ENCODE data around the gene GDF10.

GDF10 gene

DNA sequence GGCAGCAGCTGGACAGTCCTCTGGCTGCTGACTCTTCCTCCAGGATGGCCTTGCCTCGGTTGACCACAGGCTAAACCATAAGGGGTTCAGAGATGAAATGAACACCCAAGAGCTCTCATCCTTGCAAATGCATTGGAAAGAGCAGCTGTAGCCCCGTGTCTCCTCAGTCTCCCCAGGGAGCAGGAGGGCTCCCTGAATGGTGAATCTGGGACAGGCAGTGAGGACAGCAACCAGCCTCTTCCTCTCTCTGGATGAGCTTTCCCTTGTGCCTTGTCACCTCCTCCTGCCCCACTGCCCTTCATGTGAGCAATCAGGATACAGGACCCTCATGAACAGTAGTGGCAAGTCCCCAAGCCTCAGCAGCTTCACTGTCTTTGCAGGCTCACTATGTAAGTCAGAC is 23.9 kb upstream of the GDF10 start:
- intact Hi-C loops (cut with DNase I; ENCODE audit: low total_unique reads) = no loop called here
- TF ChIP-seq, protein P1, sequence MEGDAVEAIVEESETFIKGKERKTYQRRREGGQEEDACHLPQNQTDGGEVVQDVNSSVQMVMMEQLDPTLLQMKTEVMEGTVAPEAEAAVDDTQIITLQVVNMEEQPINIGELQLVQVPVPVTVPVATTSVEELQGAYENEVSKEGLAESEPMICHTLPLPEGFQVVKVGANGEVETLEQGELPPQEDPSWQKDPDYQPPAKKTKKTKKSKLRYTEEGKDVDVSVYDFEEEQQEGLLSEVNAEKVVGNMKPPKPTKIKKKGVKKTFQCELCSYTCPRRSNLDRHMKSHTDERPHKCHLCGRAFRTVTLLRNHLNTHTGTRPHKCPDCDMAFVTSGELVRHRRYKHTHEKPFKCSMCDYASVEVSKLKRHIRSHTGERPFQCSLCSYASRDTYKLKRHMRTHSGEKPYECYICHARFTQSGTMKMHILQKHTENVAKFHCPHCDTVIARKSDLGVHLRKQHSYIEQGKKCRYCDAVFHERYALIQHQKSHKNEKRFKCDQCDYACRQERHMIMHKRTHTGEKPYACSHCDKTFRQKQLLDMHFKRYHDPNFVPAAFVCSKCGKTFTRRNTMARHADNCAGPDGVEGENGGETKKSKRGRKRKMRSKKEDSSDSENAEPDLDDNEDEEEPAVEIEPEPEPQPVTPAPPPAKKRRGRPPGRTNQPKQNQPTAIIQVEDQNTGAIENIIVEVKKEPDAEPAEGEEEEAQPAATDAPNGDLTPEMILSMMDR (IDR thresholded peaks at IDR 0.05) = no peak
- H3K27ac ChIP-seq = no peak overlapping the region
- no peaks in the 10 kb centered on the region for H3K4me1 ChIP-seq
- H3K27me3 ChIP-seq = peaks cover 0 to 3% of the 10 kb centered on the region in 2 donors
- H3K4me3 ChIP-seq = no peak overlapping the region
- no peak for DNase-seq
- H3K36me3 ChIP-seq = no peaks in the 10 kb centered on the region
- peaks cover 0 to 20% (median 7%) of the 10 kb centered on the region in 3 donors for H3K9me3 ChIP-seq

DNA sequence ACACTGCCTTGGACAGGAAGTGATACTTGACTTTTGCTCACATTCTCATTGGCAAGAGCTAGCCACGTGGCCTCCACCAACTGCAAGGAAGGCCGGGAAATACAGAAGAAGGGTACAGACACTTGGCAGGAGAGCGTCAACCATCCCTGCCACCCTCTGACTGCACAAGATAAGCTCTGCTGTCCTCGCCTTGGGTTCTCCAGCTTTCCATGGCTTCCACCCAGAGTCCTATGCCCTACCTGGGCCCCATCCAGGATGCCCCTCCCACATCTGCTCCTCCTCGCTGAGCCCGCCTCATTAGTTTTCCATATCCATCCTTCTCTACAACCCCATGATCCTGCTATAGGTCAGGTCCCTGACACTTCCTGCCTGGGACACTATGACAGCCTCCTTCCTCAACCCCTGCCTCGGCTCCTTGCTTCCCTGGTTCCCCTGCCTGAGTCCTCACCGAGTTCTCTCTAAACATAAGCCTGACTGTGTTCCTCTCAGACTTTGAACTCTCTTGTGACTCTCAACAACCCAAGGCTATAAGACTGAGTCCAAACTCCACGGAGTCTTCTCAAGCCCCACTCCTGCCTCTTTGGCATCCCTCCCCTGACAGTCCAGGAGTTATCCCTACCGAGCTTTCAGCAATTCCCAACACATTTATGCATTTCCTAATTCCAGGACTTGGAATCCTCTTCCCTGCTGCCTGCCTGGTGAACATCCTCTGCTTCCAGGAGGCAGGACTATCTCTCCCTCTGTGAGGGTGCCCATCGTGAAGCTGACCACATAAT is 23.2 kb upstream of the GDF10 start:
- no peak overlapping the region for H3K4me3 ChIP-seq
- DNase-seq = no peak
- peaks cover 0 to 3% of the 10 kb centered on the region in 2 donors for H3K27me3 ChIP-seq
- H3K36me3 ChIP-seq = no peaks in the 10 kb centered on the region
- TF ChIP-seq, protein P1 (IDR thresholded peaks at IDR 0.05) = no peak
- H3K4me1 ChIP-seq = no peaks in the 10 kb centered on the region
- intact Hi-C loops (cut with DNase I; ENCODE audit: low total_unique reads) = no loop called here
- H3K9me3 ChIP-seq = peaks cover 0 to 16% (median 7%) of the 10 kb centered on the region in 3 donors
- H3K27ac ChIP-seq = no peak overlapping the region

DNA sequence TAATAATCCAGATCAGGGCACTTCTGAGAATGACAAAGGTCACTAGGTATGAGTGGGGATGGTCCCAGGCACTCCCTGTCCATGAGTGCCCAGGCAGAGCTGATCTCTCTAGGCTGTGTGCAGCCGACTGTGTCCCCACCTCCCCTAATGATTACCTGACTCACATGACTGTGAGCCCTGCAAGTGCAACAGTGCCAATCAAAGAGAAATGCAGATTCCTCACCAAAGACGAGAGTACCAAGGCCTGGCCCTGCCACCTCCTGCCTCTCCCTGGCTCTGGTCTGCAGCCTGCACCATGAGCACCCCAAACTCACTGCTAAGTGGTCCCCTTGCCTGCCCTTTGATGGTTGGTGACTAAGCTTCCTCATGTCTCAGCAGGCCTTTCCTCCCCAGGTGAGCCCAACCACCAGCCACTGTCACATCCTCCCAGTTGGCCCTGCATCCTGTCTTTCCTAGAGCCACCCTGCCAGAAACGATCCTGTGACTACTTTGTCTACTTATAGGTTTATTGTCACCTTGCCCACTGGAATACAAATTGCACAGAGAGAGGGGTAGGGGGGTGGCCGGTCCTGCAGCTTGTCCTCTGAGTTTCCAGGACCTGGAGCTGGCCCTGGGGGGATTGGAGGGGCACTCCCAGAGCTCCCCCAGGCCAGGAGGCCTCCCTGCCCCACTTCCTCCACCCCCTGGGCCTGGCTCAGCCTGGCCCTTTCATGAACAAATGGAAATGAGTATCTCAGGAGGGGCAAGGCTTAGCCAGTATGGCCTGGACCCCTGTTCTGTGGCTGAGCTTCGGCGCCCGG is 22.4 kb upstream of the GDF10 start:
- intact Hi-C loops (cut with DNase I; ENCODE audit: low total_unique reads) = no loop called here
- Histone ChIP-seq H3K36me3 (no peaks in the 10 kb centered on the region), H3K9me3 (peaks cover 0 to 10% (median 7%) of the 10 kb centered on the region in 3 donors), H3K4me3 (no peak overlapping the region), H3K27ac (no peak overlapping the region), H3K27me3 (peaks cover 0 to 3% of the 10 kb centered on the region in 2 donors), H3K4me1 (no peaks in the 10 kb centered on the region)
- TF ChIP-seq, protein P1 (IDR thresholded peaks at IDR 0.05) = no peak
- no peak for DNase-seq

DNA sequence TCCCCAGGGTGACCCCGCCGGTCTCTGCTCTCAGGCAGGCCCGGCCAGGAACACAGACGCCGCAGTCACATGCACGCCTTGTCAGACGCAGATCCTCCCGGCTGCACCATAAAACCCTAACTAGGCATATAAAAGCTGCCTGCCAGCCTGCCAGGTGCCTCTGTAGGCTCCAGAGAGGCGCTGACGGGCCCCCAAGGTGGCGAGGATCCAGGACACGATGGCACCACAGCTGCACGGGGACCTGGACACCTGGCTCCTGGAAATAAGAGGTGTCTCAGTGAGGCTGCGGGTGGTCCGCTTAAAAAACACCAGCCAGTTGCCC is 21.9 kb upstream of the GDF10 start:
- intact Hi-C loops (cut with DNase I; ENCODE audit: low total_unique reads) = no loop called here
- TF ChIP-seq, protein P1 (IDR thresholded peaks at IDR 0.05) = no peak
- Histone ChIP-seq H3K4me1 (no peaks in the 10 kb centered on the region), H3K27me3 (peaks cover 0 to 3% of the 10 kb centered on the region in 2 donors), H3K36me3 (no peaks in the 10 kb centered on the region), H3K9me3 (peaks cover 0 to 4% (median 2%) of the 10 kb centered on the region in 3 donors), H3K27ac (no peak overlapping the region), H3K4me3 (no peak overlapping the region)
- no peak for DNase-seq

DNA sequence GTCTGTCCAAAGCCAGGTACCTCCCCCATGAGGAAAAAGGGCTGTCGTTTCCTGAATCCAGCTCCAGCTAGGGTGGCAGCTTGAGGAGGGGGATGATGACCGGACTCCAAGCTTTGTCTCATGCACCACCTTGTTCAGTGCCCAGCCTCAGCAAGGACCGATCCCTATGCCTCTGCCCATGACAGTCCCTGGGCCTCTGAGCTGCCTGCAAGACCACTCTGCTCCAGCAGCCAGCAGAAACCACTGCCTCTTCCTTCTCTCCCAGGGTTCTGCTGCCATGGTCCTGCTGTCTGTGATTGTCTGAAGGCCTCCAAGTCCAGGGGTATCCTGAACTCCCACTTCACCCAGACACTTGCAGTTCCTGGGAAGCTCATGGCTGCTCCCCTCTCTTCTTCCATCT is 21.3 kb upstream of the GDF10 start:
- TF ChIP-seq, protein P1 (IDR thresholded peaks at IDR 0.05) = no peak

More for the DNA sequence above, 21.3 kb upstream of the GDF10 start:
- Histone ChIP-seq H3K9me3 (no peaks in the 10 kb centered on the region), H3K27ac (no peak overlapping the region), H3K4me3 (no peak overlapping the region), H3K36me3 (no peaks in the 10 kb centered on the region), H3K27me3 (peaks cover 0 to 3% of the 10 kb centered on the region in 2 donors), H3K4me1 (no peaks in the 10 kb centered on the region)
- no peak for DNase-seq
- intact Hi-C loops (cut with DNase I; ENCODE audit: low total_unique reads) = no loop called here
